Activated CD4-positive, alpha-beta T cell treated with anti-CD3 and anti-CD28 coated beads, Interleukin-2, amount 10 ng/mL, durations not matched to agents 24 days and 14 days (primary cell): ENCODE data around the gene ADAMTS9. TPM values are rescaled to one million over a fixed set of nuclear protein-coding genes. Genes with fewer than 3 reads are reported as not detected.
A peak's percentile ranks its signal among the peaks of the same experiment; 100 is the strongest.
"Not testable (repeated sequence)": the region's sequence is repeated elsewhere in the genome, so short reads cannot be mapped to it uniquely, and the experiment has no call there.

Source experiments
- DNase-seq: peaks from one replicate; pipeline ENCODE4 v3.0.0; 2022
- H3K27ac Mint-ChIP-seq: one replicate; pipeline ENCODE4 v1.8.0; 2022; ENCODE audit warnings: mild to moderate bottlenecking, mixed read lengths
- H3K27me3 Mint-ChIP-seq: one replicate; pipeline ENCODE4 v1.8.0; 2022; ENCODE audit warnings: mixed read lengths
- H3K36me3 Mint-ChIP-seq: one replicate; pipeline ENCODE4 v1.8.0; 2022; ENCODE audit warnings: low read depth, mild to moderate bottlenecking, mixed read lengths
- H3K4me1 Mint-ChIP-seq: one replicate; pipeline ENCODE4 v1.8.0; 2021; ENCODE audit warnings: mixed read lengths
- H3K4me3 Mint-ChIP-seq: one replicate; pipeline ENCODE4 v1.8.0; 2022; ENCODE audit warnings: mild to moderate bottlenecking, moderate library complexity, mixed read lengths
- H3K9me3 Mint-ChIP-seq: one replicate; pipeline ENCODE4 v1.8.0; 2021; ENCODE audit warnings: mixed read lengths
- intact Hi-C: fragments of 100-400 bp; cut with micrococcal nuclease; formaldehyde crosslinking; loops from one replicate; pipeline ENCODE4 v1.15.1; 2023
- total RNA-seq: library from RNA; stranded (reverse); gene quantifications from 2 replicates; pipeline ENCODE4 v1.2.3, GENCODE V29; 2022

Gene ADAMTS9
- total RNA-seq, 1 donor from 2014 or later, result not detected

DNA sequence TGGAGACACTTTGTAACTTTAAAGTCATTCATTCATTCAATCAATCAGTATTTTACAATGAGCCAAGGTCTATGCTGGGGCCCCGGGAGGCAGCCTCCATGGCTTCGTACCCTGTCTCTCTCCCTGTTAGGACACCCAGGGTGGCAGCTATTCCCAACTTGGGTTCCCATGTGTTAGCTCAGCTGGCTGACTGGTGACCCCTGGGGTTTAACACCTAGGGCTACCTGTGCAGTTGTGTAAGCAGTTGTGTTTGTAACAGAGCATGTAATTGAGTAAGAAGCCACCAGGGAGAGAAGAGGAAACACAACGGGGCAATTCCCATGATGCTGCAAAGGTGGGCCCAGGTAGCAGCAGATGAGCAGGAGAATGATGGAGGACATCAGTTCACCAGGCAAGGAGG lies 132.4 kb downstream of the ADAMTS9 start:
- Mint-ChIP-seq H3K36me3 (no peaks in the 10 kb centered on the region), H3K27ac (peak overlapping the region; percentile 28), H3K4me3 (no peak overlapping the region), H3K4me1 (no peaks in the 10 kb centered on the region), H3K27me3 (no peaks in the 10 kb centered on the region), H3K9me3 (no peaks in the 10 kb centered on the region)
- intact Hi-C loops, result no loop called here
- DNase-seq, result no peak

DNA sequence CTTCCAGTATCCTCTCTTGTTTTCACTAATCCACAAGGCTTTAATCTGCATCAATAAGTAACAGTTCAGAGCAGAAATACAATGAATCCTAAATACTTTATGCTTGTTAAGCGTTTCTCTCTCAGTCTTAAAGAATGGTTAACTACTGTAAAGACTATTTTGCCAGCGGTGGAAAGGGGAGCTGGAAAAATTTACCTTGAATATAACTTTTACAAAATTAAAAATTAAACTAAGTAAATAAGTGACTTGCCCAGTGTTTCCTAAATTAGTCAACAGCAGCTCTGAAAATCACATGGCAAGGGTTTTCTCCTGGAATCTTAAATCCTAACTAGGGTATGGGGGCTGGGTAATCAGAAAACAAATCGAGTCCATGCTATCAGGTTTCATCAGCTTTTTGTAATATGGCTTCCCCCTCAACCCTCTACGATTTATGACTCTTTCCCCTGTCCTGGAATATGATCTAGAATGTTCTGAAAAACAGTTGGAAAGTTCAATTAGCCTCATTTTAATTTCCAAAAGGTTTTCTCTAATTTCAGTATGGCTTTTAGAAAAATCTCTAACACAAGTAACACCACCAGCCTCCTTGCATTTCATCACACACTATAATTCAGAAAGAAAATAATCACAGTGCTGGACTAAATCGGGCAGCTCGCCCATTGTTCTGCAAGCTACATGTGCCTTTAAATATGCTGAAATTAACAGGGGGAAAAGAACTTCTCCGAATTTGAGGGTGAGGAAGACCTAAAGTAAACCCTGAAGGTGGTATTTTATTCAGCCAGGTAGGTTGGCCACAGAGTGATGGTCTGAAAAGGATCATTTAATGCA lies 133.5 kb downstream of the ADAMTS9 start:
- H3K4me3 Mint-ChIP-seq, result no peak overlapping the region
- intact Hi-C loops, result no loop called here
- H3K9me3 Mint-ChIP-seq, result no peaks in the 10 kb centered on the region
- no peaks in the 10 kb centered on the region for H3K4me1 Mint-ChIP-seq
- no peaks in the 10 kb centered on the region for H3K36me3 Mint-ChIP-seq
- no peak for DNase-seq
- no peaks in the 10 kb centered on the region for H3K27me3 Mint-ChIP-seq
- no peak overlapping the region for H3K27ac Mint-ChIP-seq

DNA sequence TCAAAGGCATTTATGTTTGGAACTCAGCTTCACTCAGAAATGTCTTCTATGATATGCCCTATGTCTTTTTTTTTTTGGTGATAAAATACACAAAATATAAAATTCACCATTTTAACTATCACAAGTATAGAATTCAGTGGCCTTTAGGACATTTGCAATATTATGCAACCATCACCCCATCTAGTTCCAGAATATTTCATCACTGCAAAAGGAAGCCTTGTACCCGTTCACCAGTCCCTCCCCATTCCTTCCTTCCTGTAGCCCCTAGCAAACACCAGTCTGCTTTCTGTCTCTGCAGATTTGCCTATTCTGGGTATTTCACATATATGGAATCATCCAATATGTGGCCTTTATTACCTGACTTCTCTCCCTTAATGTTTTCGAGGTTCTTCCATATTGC lies 134.8 kb downstream of the ADAMTS9 start:
- Mint-ChIP-seq H3K27ac (no peak overlapping the region), H3K4me3 (no peak overlapping the region), H3K27me3 (no peaks in the 10 kb centered on the region), H3K36me3 (no peaks in the 10 kb centered on the region), H3K9me3 (no peaks in the 10 kb centered on the region), H3K4me1 (no peaks in the 10 kb centered on the region)
- DNase-seq, result no peak
- intact Hi-C loops, result no loop called here

DNA sequence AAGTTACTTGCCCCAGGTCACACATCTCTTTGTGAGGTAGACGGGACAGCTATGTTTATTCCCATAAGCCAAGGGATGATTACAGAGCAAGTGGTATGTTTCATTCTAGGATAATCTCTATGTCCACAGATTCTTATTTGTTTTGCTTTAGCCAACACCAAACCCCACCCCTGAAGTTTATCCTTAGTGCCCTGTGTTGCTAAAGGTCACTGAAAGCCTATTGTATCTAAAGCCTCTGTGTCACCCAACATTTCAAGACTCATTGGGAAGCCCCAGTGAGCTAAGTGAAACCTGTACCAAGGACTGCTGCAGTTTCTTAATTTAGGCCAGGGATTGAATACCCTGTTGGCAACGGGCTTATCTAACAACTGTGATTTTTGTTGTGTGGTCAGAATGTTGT lies 135.6 kb downstream of the ADAMTS9 start:
- DNase-seq, result no peak
- Mint-ChIP-seq H3K4me1 (no peaks in the 10 kb centered on the region), H3K4me3 (no peak overlapping the region), H3K27ac (no peak overlapping the region), H3K27me3 (no peaks in the 10 kb centered on the region), H3K36me3 (no peaks in the 10 kb centered on the region), H3K9me3 (no peaks in the 10 kb centered on the region)
- intact Hi-C loops, result no loop called here

DNA sequence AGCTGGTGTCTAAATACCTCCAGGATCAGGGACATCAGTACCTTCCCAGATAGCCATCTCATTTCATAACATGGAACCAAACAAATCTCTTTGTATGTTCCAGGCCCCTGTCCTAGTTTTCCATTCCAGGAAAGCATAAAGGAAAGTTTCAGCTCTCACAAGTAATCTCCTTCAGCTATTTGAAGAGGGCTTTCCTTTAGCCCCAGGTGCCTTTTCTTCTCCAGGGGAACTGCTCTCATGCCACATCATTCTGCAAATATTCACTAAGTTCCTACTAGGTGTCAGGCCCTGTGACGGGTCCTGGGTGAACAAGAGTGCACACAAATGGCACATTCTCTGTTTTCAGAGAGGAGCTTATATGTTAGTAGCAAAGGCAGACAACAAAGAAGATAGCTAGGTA lies 136.1 kb downstream of the ADAMTS9 start:
- no peaks in the 10 kb centered on the region for H3K27me3 Mint-ChIP-seq
- no peak for DNase-seq
- H3K9me3 Mint-ChIP-seq, result no peaks in the 10 kb centered on the region
- no peak overlapping the region for H3K27ac Mint-ChIP-seq
- H3K36me3 Mint-ChIP-seq, result no peaks in the 10 kb centered on the region
- no peaks in the 10 kb centered on the region for H3K4me1 Mint-ChIP-seq
- intact Hi-C loops, result no loop called here
- H3K4me3 Mint-ChIP-seq, result no peak overlapping the region

DNA sequence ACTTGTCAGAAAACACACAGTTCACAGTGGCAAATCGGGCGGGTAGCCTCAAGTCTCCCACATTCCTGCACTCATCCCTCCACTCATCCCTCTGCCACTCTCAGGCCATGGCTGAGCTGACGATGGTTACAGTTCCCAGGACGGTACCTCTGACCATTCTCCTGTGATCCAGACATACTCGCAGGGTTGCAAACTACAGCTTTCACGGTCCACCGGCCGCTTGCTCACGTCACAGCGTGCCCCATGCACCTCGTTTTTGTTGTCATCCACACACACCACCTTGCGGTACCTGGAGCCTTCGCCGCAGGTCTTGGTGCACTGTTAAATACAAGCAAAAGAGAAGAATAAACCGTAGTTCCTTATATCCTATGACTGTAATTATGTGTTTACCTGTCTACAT lies 137.1 kb downstream of the ADAMTS9 start:
- intact Hi-C loops, result no loop called here
- Mint-ChIP-seq H3K4me1 (no peaks in the 10 kb centered on the region), H3K4me3 (no peak overlapping the region), H3K27ac (no peak overlapping the region), H3K27me3 (no peaks in the 10 kb centered on the region), H3K36me3 (no peaks in the 10 kb centered on the region), H3K9me3 (no peaks in the 10 kb centered on the region)
- DNase-seq, result no peak

DNA sequence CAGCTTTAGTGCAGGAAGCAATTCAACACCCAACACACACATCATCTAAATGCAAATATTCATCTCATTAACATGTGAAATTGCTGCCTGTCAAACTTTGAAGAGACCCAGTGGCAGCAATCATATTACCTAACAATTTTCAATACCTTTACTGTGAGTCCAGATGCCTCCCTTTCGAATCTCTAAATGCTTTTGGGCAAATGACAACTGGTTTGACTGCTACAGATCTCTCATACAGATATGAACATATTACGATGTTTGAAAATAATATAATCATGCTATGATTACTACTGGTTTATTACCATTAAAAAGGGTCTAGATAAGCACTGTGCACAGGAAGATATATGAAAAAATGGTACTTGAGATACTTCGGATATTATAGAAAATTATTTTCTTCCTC lies 137.9 kb downstream of the ADAMTS9 start:
- Mint-ChIP-seq H3K27ac (no peak overlapping the region), H3K4me3 (no peak overlapping the region), H3K4me1 (no peaks in the 10 kb centered on the region), H3K9me3 (no peaks in the 10 kb centered on the region), H3K36me3 (no peaks in the 10 kb centered on the region), H3K27me3 (no peaks in the 10 kb centered on the region)
- intact Hi-C loops, result no loop called here
- no peak for DNase-seq

DNA sequence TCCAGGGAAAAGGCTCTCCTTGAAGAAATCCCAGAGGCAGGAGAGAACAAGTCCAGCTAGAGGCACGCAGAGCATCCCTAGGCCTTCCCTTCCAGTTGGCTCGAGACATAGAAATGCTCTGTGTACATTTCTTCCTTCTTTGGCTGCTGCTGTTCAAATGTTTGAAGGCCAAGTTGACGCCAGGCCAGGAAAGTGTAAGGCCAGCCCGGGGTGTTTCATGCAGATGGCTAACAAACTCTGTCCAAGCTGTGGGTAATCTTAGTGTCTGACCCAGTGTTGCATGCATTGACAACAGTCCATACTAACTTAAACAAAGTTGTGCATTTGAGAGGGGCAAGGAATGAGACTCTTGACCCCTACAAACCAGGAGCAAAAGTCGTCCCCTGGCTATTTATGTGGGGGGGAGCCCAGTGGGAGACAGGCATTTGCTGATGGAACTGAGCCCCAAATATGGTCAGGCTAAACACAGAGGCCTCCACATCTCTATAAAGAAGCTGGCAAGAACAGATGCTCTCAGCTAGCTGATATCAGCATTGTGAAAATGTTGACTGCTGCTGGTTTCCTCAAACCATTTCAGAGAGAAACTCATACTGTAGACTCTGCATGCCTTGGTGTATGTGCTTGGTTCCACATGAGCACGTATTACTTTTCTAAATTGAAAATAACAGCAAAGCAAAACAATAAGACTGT lies 139.5 kb downstream of the ADAMTS9 start:
- no peak for DNase-seq
- H3K27ac Mint-ChIP-seq, result no peak overlapping the region

DNA sequence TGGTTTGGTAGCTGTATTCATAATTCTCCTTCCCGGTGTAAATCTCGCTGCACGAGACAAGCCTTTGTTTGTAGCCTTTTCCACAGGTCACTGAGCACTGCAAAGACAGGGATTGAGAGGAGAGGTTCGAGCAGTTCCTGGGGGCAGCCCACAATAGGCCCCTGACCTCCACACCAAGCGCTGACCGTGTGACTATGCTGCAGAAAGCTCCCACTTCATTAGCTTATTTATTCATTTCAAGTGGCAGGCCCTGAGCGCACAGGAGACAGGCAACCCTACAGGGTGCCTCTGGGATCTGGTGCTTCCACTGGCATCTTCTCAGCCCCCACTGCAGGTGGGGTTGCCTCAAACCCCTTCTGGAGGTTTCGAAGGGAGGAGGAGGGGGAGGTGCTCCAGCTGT lies 140.9 kb downstream of the ADAMTS9 start:
- intact Hi-C loops, result no loop called here
- Mint-ChIP-seq H3K4me1 (no peaks in the 10 kb centered on the region), H3K27ac (no peak overlapping the region), H3K27me3 (no peaks in the 10 kb centered on the region), H3K36me3 (no peaks in the 10 kb centered on the region), H3K4me3 (no peak overlapping the region), H3K9me3 (no peaks in the 10 kb centered on the region)
- no peak for DNase-seq

More for the DNA sequence above, 139.5 kb downstream of the ADAMTS9 start:
- Mint-ChIP-seq H3K9me3 (no peaks in the 10 kb centered on the region), H3K36me3 (no peaks in the 10 kb centered on the region), H3K4me1 (no peaks in the 10 kb centered on the region), H3K27me3 (no peaks in the 10 kb centered on the region), H3K4me3 (no peak overlapping the region)
- intact Hi-C loops, result no loop called here

DNA sequence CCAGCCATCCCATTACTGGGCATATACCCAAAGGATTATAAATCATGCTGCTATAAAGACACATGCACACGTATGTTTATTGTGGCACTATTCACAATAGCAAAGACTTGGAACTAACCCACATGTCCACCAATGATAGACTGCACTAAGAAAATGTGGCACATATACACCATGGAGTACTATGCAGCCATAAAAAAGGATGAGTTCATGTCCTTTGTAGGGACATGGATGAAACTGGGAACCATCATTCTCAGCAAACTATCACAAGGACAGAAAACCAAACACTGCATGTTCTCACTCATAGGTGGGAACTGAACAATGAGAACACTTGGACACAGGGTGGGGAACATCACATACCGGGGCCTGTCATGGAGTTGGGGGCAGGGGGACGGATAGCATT lies 142.6 kb downstream of the ADAMTS9 start:
- H3K36me3 Mint-ChIP-seq, H3K9me3 Mint-ChIP-seq, H3K4me1 Mint-ChIP-seq, H3K27ac Mint-ChIP-seq, intact Hi-C loops, DNase-seq, H3K4me3 Mint-ChIP-seq, H3K27me3 Mint-ChIP-seq: not testable (repeated sequence)

DNA sequence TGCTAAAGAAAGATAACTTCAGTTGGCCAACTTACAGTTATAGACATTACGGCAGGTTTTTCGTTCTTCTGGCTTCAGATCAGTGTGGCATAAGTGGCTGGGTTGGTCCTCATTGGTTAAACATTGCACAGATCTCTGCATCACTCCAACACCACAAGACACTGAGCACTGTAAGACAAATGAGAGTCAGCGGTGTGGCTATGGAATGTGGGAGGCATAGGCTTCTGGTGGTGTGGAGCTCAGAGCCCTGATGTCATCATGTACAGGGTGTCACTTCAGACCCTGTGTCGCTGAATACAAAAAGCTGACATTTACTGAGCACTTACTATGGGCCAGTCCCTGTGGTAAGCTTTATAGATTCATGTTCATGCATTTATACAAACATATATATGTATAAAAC lies 146.0 kb downstream of the ADAMTS9 start:
- no peak for DNase-seq
- Mint-ChIP-seq H3K9me3 (no peaks in the 10 kb centered on the region), H3K4me1 (no peaks in the 10 kb centered on the region), H3K4me3 (no peak overlapping the region), H3K36me3 (no peaks in the 10 kb centered on the region), H3K27me3 (no peaks in the 10 kb centered on the region), H3K27ac (no peak overlapping the region)
- intact Hi-C loops, result no loop called here

DNA sequence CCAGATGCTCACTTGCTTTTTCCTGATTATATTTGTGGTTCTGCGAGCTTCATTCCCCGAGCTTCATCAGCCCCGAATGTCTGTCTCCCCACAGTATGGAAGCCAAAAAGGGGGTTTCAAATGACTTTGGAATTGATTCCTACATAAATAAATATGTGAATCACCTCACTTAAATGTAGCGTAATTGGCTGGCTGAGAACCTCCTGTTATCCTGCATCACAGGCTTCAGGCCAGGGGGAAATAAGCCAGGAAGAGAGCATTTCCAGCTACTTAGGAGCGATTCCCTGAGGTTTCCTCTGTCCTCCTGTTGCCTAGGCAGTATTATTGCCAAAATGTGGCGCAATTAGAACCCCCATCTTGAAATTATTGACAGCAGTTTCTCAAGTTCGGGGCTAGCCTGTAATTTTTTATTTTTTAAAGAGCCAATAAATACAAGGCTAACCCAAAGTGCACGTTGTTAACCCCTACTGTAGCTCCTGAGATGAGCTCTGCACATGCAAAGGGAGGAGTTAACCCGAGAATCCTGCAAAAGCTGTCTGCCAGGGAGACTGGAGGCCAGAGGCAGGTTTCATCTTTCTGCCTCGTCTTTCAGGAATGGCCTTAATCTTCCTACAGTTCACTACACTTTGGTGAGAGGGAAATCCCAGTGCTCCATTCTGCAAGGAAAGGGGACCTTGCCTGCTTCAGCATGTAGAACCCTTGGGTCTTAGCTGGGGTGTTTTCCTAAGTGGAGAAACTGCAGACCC lies 148.2 kb downstream of the ADAMTS9 start:
- H3K36me3 Mint-ChIP-seq, result no peaks in the 10 kb centered on the region
- intact Hi-C loops, result no loop called here
- DNase-seq, result no peak

DNA sequence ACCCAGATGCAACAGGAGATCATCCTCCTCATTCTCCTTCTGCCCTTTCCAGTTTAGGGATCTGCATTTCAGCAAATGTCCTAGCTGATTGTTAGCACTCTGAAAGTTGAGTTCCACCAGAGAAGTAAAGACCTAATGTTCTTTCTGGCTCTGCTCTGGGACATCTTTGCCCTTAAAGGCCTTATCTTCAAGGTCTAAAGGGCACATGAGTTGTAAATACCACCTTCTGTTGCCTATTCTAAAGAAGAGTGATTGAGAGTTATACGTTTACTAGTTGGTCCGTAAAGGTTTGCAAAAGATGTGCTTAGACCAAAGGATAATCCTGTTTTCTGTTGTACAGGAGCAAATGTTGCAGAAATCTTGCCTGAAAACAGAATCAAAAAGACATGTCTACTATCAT lies 151.6 kb downstream of the ADAMTS9 start:
- no peaks in the 10 kb centered on the region for H3K4me1 Mint-ChIP-seq
- H3K36me3 Mint-ChIP-seq, result no peaks in the 10 kb centered on the region
- intact Hi-C loops, result no loop called here
- H3K9me3 Mint-ChIP-seq, result no peaks in the 10 kb centered on the region
- H3K27ac Mint-ChIP-seq, result no peak overlapping the region
- DNase-seq, result no peak
- no peak overlapping the region for H3K4me3 Mint-ChIP-seq
- no peaks in the 10 kb centered on the region for H3K27me3 Mint-ChIP-seq

More for the DNA sequence above, 148.2 kb downstream of the ADAMTS9 start:
- Mint-ChIP-seq H3K27ac (no peak overlapping the region), H3K4me1 (no peaks in the 10 kb centered on the region), H3K4me3 (no peak overlapping the region), H3K27me3 (no peaks in the 10 kb centered on the region), H3K9me3 (no peaks in the 10 kb centered on the region)
